ENCODE data around the gene FOXP4.

Gene FOXP4

GRCh38 chr6:41642090-41642959, 96.1 kb downstream of the FOXP4 start:
- DNase-seq (ENCODE audit: low read depth in 1 of 2, low spot score in 1 of 2): no peak

- no peak for DNase-seq (ENCODE audit: low read depth in 1 of 2, low spot score in 1 of 2)
These were observed 97.0 kb downstream of the FOXP4 start for GRCh38 chr6:41642960-41643898.

- no peak for DNase-seq (ENCODE audit: low read depth in 1 of 2, low spot score in 1 of 2)
These were observed 97.7 kb downstream of the FOXP4 start for GRCh38 chr6:41643899-41644269.

- DNase-seq (ENCODE audit: low read depth in 1 of 2, low spot score in 1 of 2): no peak
These were observed 98.2 kb downstream of the FOXP4 start for GRCh38 chr6:41644297-41644879.

- DNase-seq (ENCODE audit: low read depth in 1 of 2, low spot score in 1 of 2): no peak
These were observed 98.9 kb downstream of the FOXP4 start for GRCh38 chr6:41645007-41645618.

- no peak for DNase-seq (ENCODE audit: low read depth in 1 of 2, low spot score in 1 of 2)
These were observed 100.0 kb downstream of the FOXP4 start for GRCh38 chr6:41646026-41646795.

GRCh38 chr6:41647061-41647511, 100.9 kb downstream of the FOXP4 start:
- no peak for DNase-seq (ENCODE audit: low read depth in 1 of 2, low spot score in 1 of 2)

GRCh38 chr6:41648070-41648585, 101.9 kb downstream of the FOXP4 start:
- DNase-seq (ENCODE audit: low read depth in 1 of 2, low spot score in 1 of 2): no peak

- no peak for DNase-seq (ENCODE audit: low read depth in 1 of 2, low spot score in 1 of 2)
These were observed 102.7 kb downstream of the FOXP4 start for GRCh38 chr6:41648921-41649320.

- DNase-seq (ENCODE audit: low read depth in 1 of 2, low spot score in 1 of 2): no peak
These were observed 103.4 kb downstream of the FOXP4 start for GRCh38 chr6:41649596-41649995.

GRCh38 chr6:41650120-41650519, 103.9 kb downstream of the FOXP4 start:
- DNase-seq (ENCODE audit: low read depth in 1 of 2, low spot score in 1 of 2): no peak

GRCh38 chr6:41651246-41651961, 105.2 kb downstream of the FOXP4 start:
- no peak for DNase-seq (ENCODE audit: low read depth in 1 of 2, low spot score in 1 of 2)

Data from stimulated activated CD4-positive, alpha-beta T cell treated with anti-CD3 and anti-CD28 coated beads, Interleukin-15, amount 100 ng/mL, for 1 hour (primary cell).